Nephron progenitor cell (in vitro differentiated cells): ENCODE results near the gene DSTN.

Source experiments
- DNase-seq: peaks from one replicate; pipeline ENCODE4 v3.0.0; 2021
- H3K27ac Mint-ChIP-seq: 2 replicates; pipeline ENCODE4 v1.8.0; 2021; ENCODE audit warnings: mild to moderate bottlenecking, moderate library complexity, mixed read lengths
- H3K27me3 Mint-ChIP-seq: 2 replicates; pipeline ENCODE4 v1.8.0; 2021; ENCODE audit warnings: mild to moderate bottlenecking, low read depth, mixed read lengths; ENCODE audit not compliant: poor library complexity
- H3K36me3 Mint-ChIP-seq: 2 replicates; pipeline ENCODE4 v1.8.0; 2021; ENCODE audit warnings: low read depth, mixed read lengths
- H3K4me1 Mint-ChIP-seq: 2 replicates; pipeline ENCODE4 v1.8.0; 2021; ENCODE audit warnings: mixed read lengths
- H3K4me3 Mint-ChIP-seq: 2 replicates; pipeline ENCODE4 v1.8.0; 2021; ENCODE audit warnings: mild to moderate bottlenecking, moderate library complexity, mixed read lengths
- H3K9me3 Mint-ChIP-seq: 2 replicates; pipeline ENCODE4 v1.8.0; 2021; ENCODE audit warnings: mild to moderate bottlenecking, moderate library complexity, mixed read lengths
- CTCF ChIP-seq: fragments of 200-600 bp; sonication (generic); IDR thresholded peaks from 2 replicates; pipeline ENCODE4 v1.5.0; 2021; ENCODE audit warnings: antibody characterized with exemption

The DSTN gene

GRCh38 chr20:17638835-17639407 lies 69.0 kb downstream of the DSTN start:
- Mint-ChIP-seq H3K4me1 (peaks cover 54% of the 10 kb centered on the region), H3K27ac (no peak overlapping the region), H3K9me3 (no peaks in the 10 kb centered on the region), H3K27me3 (peaks cover 3% of the 10 kb centered on the region), H3K4me3 (no peak overlapping the region), H3K36me3 (peaks cover 5% of the 10 kb centered on the region)
- no peak for DNase-seq
- no peak for TF ChIP-seq CTCF

- H3K27ac Mint-ChIP-seq = peak overlapping the region; percentile 16
- peaks cover 61% of the 10 kb centered on the region for H3K4me1 Mint-ChIP-seq
- no peaks in the 10 kb centered on the region for H3K27me3 Mint-ChIP-seq
- no peak for TF ChIP-seq CTCF
- peaks cover 5% of the 10 kb centered on the region for H3K36me3 Mint-ChIP-seq
- DNase-seq = no peak
- no peaks in the 10 kb centered on the region for H3K9me3 Mint-ChIP-seq
- H3K4me3 Mint-ChIP-seq = no peak overlapping the region
These were observed 70.4 kb downstream of the DSTN start for GRCh38 chr20:17640146-17640874.

GRCh38 chr20:17640875-17641378 lies 71.1 kb downstream of the DSTN start:
- peaks cover 61% of the 10 kb centered on the region for H3K4me1 Mint-ChIP-seq
- TF ChIP-seq CTCF = no peak
- H3K27me3 Mint-ChIP-seq = no peaks in the 10 kb centered on the region
- no peak overlapping the region for H3K4me3 Mint-ChIP-seq
- DNase-seq = no peak
- no peaks in the 10 kb centered on the region for H3K9me3 Mint-ChIP-seq
- H3K27ac Mint-ChIP-seq = no peak overlapping the region
- H3K36me3 Mint-ChIP-seq = peaks cover 5% of the 10 kb centered on the region

- Mint-ChIP-seq H3K27ac (no peak overlapping the region), H3K9me3 (no peaks in the 10 kb centered on the region), H3K4me3 (no peak overlapping the region), H3K4me1 (peaks cover 61% of the 10 kb centered on the region), H3K36me3 (peaks cover 5% of the 10 kb centered on the region), H3K27me3 (no peaks in the 10 kb centered on the region)
- no peak for DNase-seq
- no peak for TF ChIP-seq CTCF
These were observed 71.7 kb downstream of the DSTN start for GRCh38 chr20:17641520-17641964.

GRCh38 chr20:17641993-17642392 lies 72.1 kb downstream of the DSTN start:
- H3K4me3 Mint-ChIP-seq = no peak overlapping the region
- no peak for TF ChIP-seq CTCF
- H3K36me3 Mint-ChIP-seq = peaks cover 5% of the 10 kb centered on the region
- H3K27ac Mint-ChIP-seq = no peak overlapping the region
- peaks cover 61% of the 10 kb centered on the region for H3K4me1 Mint-ChIP-seq
- no peaks in the 10 kb centered on the region for H3K9me3 Mint-ChIP-seq
- H3K27me3 Mint-ChIP-seq = no peaks in the 10 kb centered on the region
- no peak for DNase-seq
